ENCODE measurements around the gene FSCN2.

FSCN2 gene

GRCh38 chr17:81572563-81573168, 44.5 kb downstream of the FSCN2 start:
- no peak for TF ChIP-seq CTCF (conservative IDR thresholded peaks at IDR 0.05; ENCODE audit: low read length)
- no peak overlapping the region for H3K4me3 ChIP-seq (ENCODE audit: low read length)
- no peak for DNase-seq (ENCODE audit: low read depth)

- H3K4me3 ChIP-seq (ENCODE audit: low read length) = no peak overlapping the region
- no peak for DNase-seq (ENCODE audit: low read depth)
- TF ChIP-seq CTCF (conservative IDR thresholded peaks at IDR 0.05; ENCODE audit: low read length) = no peak
These were observed 45.8 kb downstream of the FSCN2 start for GRCh38 chr17:81573794-81574642.

GRCh38 chr17:81574643-81574956, 46.4 kb downstream of the FSCN2 start:
- DNase-seq (ENCODE audit: low read depth) = no peak
- no peak overlapping the region for H3K4me3 ChIP-seq (ENCODE audit: low read length)
- TF ChIP-seq CTCF (conservative IDR thresholded peaks at IDR 0.05; ENCODE audit: low read length) = no peak

- no peak for TF ChIP-seq CTCF (conservative IDR thresholded peaks at IDR 0.05; ENCODE audit: low read length)
- no peak overlapping the region for H3K4me3 ChIP-seq (ENCODE audit: low read length)
- no peak for DNase-seq (ENCODE audit: low read depth)
These were observed 47.7 kb downstream of the FSCN2 start for GRCh38 chr17:81575836-81576235.

GRCh38 chr17:81576621-81577277, 48.6 kb downstream of the FSCN2 start:
- H3K4me3 ChIP-seq (ENCODE audit: low read length) = no peak overlapping the region
- TF ChIP-seq CTCF (conservative IDR thresholded peaks at IDR 0.05; ENCODE audit: low read length) = no peak

GRCh38 chr17:81577278-81578000, 49.3 kb downstream of the FSCN2 start:
- TF ChIP-seq CTCF (conservative IDR thresholded peaks at IDR 0.05; ENCODE audit: low read length) = no peak
- DNase-seq (ENCODE audit: low read depth) = no peak
- H3K4me3 ChIP-seq (ENCODE audit: low read length) = no peak overlapping the region

More at GRCh38 chr17:81576621-81577277, 48.6 kb downstream of the FSCN2 start:
- DNase-seq (ENCODE audit: low read depth) = peak; percentile 75

Data from AG10803 (cell line).